Skeletal muscle cell (primary cell): ENCODE results near the gene WFS1.

Experiments used
- DNase-seq: peaks from one replicate; pipeline ENCODE4 v3.0.0-alpha.2; 2010; ENCODE audit warnings: low read depth
- H3K4me3 ChIP-seq: 2 replicates; pipeline ENCODE4 v1.5.1; 2011; ENCODE audit warnings: low read depth, mild to moderate bottlenecking, control low read depth, low read length, moderate library complexity

The WFS1 gene

DNA sequence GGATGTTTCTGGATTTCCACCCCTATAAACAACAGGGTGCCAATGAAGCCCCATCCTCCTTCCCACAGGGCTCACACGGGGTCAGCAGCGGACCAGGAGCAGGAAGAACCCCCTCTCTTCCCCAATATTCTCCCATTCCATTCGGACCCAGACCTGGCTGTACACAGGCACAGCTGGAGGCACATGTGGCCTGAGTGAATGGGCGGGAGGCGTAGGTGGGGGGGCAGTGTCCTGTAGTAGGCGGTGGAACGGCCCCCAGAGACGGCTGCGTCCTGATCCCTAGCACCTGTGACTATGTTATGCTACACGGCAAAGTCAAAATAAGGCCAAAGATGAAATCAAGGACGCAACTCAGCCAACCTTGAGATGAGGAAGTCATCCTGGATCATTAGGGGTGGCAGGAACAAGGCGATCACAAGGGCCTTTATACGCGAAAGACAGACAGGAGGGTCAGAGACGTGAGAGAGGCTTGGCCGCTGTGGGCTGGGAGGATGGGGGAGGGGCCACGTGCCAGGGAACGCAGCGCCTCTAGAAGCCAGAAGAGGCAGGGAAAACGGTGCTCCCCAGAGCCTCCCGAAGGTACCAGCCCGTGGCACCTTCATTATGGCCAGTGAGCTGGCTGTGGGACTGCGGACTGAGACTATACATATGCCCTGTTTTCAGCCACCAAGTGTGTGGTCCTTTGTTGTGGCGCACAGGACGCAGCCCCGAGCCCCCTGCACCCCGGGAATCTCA, 75.6 kb downstream of the WFS1 start:
- H3K4me3 ChIP-seq = no peak overlapping the region
- no peak for DNase-seq

DNA sequence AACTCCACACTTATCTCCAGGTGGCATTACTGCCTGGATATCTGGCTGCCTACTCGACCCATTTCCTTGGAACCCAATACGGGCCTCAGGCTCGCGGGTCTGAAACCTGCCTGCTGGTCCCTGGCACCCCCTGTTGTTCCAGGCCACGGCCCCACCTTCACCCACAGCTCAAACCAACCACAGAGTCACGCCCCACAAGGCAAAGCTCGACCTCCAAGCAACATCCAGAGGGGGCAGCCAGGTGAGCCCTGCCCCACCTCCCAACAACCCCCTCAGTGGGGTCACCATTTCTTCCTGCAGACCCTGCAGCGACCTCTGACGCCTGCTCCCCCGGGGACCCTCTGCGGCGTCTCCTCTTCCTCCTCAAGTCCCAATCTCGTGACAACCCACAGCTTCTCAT, 76.2 kb downstream of the WFS1 start:
- no peak overlapping the region for H3K4me3 ChIP-seq
- DNase-seq = no peak

DNA sequence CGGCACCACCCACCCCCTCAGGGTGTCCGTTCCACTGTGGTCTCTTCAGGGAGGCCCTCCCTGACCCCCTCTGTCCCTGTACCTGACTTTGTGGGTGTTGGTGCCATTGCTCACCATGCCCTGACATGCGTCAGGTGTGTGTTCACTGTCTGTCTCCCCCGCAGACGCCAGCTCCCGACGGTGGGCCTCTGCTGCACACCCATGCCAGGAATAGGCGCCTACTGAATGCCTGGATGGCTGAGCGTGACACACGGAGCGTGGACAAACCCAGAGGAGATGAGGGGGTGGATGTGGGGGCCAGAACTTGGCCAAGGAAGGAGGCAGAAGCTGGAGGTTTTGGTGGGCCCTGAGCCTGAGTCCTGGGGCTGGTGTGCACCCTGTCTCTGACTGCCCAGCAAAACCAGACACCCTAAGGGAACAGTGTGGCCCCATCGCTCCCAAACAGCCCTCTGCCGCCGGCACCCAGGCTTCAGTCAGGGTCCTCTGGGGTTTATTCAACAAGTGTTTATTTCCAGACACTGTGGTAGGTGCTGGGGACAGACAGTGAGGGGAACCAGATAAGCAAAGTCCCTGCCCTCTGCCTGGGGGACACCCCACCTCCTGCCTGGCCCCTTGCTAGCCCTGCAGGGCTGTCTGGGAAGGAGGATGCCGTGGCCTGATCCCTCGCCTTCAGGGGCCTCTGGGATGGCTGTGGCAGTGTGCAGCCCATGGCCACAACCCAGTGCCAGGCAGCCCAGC, 76.9 kb downstream of the WFS1 start:
- H3K4me3 ChIP-seq = no peak overlapping the region
- no peak for DNase-seq

DNA sequence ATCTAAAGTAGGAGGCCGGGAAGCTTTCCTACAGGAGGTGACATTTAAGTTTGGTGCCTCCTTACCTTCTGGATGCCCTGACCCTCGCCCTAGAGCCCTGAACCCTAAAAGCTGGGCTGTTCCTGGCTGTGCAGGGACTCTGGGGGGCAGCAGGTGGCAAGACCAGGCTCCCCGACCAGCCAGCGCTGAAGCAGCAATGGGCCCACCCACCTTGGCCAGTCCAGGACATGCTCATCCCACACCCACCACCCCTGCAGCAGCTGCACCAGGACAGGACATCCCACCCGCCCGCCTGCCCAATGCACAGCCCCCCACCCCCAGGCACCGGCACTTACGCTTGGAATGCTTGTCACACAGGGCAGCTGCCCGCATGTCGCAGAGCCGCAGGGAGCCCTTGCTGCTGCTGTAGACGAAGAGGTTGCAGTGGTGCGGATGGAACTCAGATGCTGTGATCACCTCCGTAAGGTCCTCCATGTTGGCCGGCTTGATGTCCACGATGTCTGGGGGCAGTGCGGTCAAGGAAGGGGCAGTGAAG, 77.9 kb downstream of the WFS1 start:
- H3K4me3 ChIP-seq = no peak overlapping the region
- no peak for DNase-seq

DNA sequence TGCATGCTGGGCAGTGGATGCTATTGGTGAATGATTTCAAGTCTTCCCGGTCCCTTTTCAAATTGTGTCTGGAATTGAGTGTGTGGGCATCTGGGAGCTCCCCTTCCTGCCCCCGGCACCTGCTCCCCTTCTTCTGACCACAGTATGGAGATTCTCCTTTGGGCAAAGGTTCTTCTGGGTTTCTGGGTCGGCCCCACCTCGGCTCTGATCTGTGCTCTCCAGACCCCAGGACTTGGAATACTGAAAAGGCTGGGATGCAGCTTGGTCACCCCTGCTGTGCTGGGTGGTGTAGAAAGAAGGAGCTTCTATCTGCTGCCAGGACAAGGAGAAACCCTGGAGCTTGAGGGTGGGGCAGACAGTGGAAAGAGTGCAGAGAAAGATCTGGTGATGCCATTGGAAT, 78.8 kb downstream of the WFS1 start:
- no peak overlapping the region for H3K4me3 ChIP-seq
- DNase-seq = no peak

DNA sequence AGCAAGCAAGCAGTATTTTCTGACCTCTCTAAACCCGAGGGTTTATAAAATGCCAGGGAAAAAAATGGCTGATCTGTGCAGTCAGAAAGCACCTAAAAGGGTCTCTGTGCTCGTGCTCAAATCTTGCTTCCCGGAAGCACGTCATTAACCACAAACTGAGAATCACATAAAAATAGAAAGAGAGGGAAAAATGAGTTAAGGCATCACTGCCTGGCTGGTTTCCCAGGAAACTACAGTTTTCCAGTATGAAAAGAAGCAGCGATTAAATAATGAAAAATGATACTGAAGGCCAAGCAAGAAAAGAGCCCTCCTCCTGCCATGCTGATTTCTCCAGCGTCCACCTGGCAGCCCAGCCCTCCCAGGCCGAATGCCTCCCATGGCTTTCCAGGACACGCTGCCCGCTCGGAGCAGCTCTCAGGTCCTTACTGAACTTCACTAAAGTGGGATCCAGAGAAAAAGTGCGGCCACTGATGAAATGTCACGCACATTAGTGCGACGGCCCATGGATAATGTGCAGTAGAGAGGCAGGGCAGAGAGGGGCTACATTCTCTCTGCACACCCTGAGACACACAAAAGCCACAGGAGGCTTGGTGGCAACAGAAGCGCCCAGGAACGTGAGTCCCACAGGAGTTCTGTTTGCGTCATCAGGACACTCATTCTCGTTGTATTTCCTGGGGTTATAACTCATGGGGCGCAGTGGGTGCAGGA, 80.4 kb downstream of the WFS1 start:
- no peak for DNase-seq
- H3K4me3 ChIP-seq = no peak overlapping the region

DNA sequence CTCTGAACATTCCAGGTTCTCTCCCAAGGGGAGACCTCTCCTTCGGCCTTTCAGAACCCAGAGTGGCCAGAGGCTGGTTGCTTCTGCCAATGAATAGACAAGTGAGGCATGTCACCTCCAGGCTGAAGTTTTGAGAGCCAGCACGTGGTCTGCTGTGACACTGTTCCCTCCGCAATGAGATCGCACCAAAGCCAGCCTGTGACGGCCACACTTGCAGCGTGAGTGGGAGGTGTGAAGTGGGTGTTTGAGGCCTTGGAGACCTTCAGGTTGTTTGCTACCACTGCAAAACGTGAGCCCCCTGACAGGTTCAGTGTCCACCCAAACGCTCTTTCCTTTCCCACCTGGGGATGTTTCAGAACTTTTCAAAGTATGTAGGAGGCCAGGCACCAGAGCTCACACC, 81.0 kb downstream of the WFS1 start:
- no peak overlapping the region for H3K4me3 ChIP-seq
- no peak for DNase-seq

DNA sequence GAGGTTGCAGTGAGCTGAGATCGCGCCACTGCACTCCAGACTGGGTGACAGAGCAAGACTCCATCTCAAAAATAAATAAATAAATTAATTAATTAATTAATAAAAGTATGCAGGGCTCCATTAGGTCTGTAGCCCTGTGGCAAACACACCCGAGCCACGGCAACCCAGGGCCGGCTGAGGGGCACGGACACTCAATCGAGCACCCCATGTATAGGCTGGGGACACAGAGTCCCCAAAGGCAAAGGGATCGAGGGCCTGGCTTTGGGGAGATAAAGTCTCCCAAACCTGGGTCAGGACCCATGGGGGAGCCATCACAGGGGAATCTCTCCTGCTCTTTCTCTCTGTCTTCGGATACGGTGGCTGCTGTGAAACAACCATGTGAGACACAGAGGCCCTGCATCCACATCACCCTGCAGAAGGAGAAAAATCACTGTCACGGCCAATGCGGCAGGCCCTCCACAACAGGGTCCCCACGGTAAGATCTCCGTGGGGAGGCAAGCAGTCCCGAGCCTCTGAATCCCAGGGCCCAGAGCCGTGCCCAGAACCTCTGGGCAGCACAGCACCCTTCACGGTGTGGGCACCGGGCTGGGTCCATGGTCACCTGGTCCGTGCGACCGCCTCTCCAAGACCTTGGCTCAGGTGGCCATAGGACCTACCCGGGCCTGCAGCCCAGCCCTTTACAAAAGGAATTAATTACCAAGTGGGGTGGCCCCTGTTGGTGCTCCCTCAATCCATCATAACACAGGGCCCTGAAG, 81.8 kb downstream of the WFS1 start:
- no peak for DNase-seq
- H3K4me3 ChIP-seq = no peak overlapping the region

DNA sequence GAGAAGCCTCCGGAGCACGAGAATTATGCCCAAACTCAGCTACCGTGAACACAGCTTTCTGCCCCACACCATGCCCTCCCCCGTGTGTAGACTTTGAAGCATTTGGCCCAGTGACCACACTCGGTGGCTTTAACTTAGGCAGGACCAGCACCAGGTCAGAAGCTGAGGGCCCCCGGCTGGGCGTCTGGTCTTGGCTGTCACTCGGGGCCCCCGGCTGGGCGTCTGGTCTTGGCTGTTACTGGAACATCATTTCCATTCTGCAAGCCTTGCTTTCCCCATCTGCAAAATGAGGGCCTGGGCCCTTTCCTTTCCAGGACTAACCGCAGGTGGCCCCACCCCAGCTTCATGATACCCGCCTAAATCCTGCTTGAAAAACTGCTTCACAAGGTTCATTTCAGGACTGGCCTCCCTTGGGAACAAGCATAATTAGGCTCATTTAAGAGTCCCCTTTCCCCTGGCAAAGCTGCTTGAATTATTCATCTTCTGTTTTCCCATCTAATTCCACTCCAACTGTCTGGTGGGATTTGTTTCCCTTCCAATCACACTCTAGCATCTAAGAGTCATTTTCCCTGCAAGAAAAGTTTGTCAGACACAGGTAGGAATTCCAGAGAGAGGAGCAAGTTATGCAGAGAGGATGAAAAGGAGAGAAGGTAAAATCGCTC, 82.5 kb downstream of the WFS1 start:
- no peak for DNase-seq
- H3K4me3 ChIP-seq = no peak overlapping the region
